ENCODE measurements around the gene DNAI2. TPM values are rescaled to one million over a fixed set of nuclear protein-coding genes. Genes with fewer than 3 reads are reported as not detected.

DNAI2 gene
- under 1 TPM; 0.12 to 0.27 (median 0.16) TPM for polyA plus RNA-seq (ENCODE audit: insufficient read length in 4 of 4)

- peak in 1 of 4 donors; percentile 63 for DNase-seq (ENCODE audit: low read depth in 4 of 4, low spot score in 2 of 4)
These were observed at the start of gene DNAI2 for GRCh38 chr17:74274060-74274708. Gene DNAI2 (plus strand): TSS chr17:74274234. CDS start chr17:74281818, 7,584 bp downstream.

DNA sequence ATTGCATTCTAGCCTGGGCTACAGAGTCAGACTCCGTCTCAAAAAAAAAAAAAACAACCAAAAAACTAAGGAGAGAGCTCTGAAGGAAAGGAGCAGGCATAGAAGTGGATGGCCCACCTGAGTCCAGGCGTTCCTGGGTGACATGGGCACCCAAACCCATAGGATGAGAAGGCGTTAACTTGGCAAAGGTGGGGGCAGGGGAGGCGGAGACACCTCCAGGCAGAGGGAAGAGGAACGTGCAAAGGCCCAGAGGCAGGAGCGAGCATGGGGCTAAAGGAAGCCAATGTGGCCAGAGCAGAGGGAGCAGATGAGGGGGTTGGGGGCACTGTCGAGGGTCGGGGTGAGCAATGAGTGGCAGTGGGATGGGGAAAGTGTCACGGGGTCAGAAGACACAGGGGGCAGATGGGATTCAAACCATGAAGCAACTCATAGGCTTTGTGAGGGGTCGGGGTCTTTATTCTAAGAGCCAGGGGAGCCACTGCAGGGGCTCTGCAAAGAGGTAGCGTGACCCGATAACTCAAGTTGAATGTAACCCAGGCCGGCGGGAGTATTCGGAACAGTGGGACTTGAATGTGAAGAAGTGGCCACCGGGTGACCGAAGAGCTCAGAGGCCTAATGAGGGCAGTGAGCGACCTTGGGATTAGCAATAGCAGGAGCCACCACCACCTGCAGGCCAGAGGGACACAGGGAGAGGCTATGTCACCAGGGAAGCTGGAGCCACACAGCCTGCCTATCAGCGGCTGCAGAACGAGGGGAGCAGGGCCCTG lies 48.9 kb upstream of the DNAI2 start:
- DNase-seq (ENCODE audit: low read depth in 4 of 4, low spot score in 2 of 4), result no peak

- no peak for DNase-seq (ENCODE audit: low read depth in 4 of 4, low spot score in 2 of 4)
These were observed 47.8 kb upstream of the DNAI2 start for GRCh38 chr17:74226252-74226651.

GRCh38 chr17:74227271-74228080 lies 46.6 kb upstream of the DNAI2 start:
- no peak for DNase-seq (ENCODE audit: low read depth in 4 of 4, low spot score in 2 of 4)

DNA sequence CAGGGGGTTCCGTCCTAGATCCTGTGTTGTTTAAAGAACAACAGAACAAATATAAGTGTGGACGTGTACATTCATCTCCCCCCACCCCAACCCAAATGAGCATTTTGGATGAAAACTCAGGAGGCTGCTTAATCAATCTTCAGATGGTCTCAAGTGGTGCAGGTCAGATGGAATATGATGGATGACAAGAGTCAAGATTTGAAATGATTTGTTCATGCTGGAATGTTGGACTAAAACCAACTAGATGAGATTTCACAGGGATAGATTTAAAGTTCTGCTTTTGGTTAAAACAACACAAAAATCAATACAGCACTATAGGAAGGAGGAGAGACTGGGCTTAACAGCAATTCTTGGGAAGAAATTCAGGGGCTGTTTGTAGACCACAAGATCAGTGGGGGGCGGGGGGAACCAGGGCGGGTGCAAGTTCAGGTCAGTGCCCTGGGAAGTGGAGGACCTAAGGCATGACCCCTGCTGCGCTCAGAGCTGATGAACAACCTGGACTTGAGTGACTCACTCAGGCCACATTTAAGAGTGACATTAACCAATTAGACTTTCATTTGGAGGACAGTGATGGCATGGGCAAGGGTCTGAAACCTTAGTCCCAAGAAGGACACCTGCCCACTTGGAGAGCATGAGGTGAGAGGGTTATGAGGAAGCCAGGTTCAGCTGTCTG lies 45.6 kb upstream of the DNAI2 start:
- no peak for DNase-seq (ENCODE audit: low read depth in 4 of 4, low spot score in 2 of 4)

- DNase-seq (ENCODE audit: low read depth in 4 of 4, low spot score in 2 of 4), result no peak
These were observed 43.1 kb upstream of the DNAI2 start for GRCh38 chr17:74230896-74231295.

- DNase-seq (ENCODE audit: low read depth in 4 of 4, low spot score in 2 of 4), result no peak
These were observed 41.8 kb upstream of the DNAI2 start for GRCh38 chr17:74231928-74232907.

DNA sequence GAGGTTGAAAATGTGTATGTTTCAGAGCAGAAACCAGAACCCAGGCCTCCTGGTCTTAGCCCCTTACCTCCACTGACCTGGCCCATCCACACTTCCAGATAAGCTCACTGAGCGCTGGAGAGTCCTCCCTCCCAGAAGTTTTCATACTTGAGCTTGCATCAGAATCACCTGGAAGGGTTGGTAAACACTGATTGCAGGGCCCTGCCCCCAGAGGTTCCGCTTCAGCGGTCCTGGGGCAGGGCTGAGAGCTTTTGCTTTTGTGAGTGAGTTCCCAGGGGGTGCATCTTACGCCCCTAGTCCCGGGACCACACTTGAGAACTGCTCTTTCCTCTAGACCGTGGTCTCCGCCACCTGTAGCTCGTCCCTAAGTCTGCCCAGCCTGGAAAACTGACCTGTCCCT lies 40.1 kb upstream of the DNAI2 start:
- no peak for DNase-seq (ENCODE audit: low read depth in 4 of 4, low spot score in 2 of 4)

DNA sequence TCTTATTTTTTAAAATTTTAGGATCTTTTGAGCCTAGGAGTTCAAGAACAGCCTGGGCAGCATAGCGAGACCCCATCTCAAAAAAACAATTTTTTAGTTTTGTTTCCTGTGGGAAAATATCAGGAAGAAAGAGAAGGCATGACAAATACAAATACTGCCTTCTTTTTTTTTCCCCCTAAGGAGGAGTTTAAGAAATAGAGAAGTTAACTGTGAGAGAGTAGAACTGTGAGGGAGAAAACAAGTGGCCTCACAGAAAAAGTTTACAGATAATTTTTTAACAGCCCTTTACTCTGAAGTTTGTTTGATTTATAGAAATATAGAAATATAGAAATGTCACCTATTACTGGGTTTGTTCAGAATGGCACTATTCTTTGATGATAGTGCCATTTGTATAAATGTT lies 39.5 kb upstream of the DNAI2 start:
- no peak for DNase-seq (ENCODE audit: low read depth in 4 of 4, low spot score in 2 of 4)

DNA sequence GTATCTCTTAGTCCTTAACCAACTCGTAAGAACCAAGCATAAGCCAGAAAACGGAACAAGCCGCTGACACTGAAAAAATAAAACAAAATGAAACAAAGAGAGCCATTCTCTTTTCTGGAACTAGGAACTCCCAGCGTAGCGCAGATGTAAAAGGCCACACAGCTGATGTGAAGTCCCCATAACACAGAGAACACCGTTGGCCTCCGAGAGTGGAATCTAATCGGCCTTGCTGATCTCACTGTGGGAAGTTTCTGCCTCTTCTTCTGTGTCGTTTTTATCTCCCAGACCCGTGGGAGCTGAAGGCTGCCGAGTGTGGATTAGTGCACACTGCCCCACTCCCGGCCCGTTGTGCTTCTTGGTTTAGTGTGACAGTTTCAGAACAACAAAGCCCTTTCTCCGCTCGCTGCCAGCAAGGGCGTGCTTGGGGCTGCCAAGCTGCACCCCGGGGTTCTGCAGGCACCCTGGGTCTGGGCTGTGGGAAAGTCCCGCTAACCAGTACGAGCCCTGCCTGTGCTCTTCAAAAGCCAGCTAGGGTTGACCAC lies 38.9 kb upstream of the DNAI2 start:
- no peak for DNase-seq (ENCODE audit: low read depth in 4 of 4, low spot score in 2 of 4)

DNA sequence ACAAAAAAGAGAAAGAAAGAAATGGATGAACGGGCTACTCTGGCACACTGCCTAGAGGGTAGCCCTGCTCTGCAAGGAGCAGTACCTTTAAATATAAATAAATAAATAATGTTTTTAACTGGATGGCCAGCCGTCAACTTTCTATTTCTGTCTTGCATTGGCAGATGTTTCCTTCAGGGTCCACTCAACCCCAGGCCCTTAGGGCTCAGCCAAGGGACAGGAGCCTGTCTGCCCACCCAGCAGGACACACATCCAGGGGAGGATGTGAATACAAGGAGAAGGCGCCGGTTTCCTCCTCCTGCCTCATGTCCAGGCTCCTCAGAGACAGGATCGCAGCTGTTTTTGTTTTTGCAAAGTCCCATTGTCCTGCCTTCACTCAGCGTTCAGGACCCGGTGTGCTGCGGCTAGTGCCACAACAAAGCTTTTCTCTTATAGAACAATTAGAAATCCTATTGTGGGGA lies 38.1 kb upstream of the DNAI2 start:
- no peak for DNase-seq (ENCODE audit: low read depth in 4 of 4, low spot score in 2 of 4)

DNA sequence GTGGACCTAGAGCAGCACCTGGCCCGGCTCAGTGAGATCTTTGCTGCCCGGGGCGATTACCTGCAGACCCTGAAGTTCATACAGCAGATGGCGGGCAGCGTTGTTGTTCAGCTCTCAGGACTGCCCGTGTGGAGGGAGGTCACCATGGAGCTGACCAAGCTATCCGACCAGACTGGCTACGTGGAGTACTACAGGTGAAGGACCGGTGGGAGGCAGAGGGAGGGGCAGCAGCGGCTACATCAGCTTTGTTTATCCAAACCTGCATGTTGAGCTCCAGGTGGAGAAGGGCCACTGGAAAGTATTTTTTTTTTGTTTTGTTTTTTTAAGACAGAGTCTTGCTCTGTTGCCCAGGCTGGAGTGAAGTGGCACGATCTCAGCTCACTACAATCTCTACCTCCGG lies 36.7 kb upstream of the DNAI2 start:
- no peak for DNase-seq (ENCODE audit: low read depth in 4 of 4, low spot score in 2 of 4)

DNA sequence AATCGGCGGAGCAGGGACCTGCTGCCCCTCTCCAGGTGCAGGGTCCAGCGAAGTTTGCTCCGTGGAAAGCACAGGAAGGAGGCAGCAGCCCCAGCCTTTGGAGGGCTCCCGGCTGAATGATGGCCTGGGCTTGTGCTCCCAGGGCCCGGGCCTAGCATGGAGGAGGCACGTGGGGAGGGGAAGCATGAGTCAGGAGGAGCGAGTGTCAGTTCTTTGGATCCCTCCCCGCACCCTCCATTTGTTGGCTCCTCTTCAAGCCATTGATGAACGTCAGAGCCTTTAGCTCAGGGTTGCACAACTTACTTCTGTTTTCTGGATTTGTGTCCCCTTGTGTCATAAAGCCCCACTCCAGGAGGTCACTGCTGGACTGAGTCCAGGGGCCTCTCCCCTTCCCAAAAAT lies 34.9 kb upstream of the DNAI2 start:
- no peak for DNase-seq (ENCODE audit: low read depth in 4 of 4, low spot score in 2 of 4)

DNA sequence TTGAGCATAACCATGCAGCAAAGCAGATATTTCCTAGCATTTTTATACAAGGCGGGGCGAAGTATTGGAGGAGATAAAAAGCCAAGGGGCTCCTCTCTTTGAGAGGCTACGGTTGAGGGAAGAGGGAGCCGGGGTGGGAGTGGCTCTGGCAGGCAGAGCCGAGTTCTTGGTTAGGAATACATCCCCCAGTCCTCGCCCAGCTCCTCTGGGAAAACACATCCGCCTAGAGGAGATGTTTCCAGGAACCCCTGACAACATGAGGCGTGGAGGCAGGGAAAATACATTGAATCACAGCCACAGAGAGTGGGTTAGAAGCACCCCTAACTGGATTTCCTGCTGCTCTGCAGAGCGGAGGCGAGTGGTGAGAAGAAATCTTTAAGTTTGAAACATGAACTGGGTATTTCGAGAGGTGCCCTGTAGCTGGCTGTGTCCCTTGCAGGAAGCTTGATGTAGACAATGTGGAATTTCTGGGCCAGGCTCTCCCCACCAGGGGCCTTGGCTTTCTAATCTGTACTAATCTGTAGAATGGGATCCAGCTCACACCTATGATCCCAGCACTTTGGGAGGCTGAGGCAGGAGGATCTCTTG lies 33.3 kb upstream of the DNAI2 start:
- peak in 1 of 4 donors; percentile 43 for DNase-seq (ENCODE audit: low read depth in 4 of 4, low spot score in 2 of 4)

GRCh38 chr17:74241431-74241830 lies 32.6 kb upstream of the DNAI2 start:
- no peak for DNase-seq (ENCODE audit: low read depth in 4 of 4, low spot score in 2 of 4)

DNA sequence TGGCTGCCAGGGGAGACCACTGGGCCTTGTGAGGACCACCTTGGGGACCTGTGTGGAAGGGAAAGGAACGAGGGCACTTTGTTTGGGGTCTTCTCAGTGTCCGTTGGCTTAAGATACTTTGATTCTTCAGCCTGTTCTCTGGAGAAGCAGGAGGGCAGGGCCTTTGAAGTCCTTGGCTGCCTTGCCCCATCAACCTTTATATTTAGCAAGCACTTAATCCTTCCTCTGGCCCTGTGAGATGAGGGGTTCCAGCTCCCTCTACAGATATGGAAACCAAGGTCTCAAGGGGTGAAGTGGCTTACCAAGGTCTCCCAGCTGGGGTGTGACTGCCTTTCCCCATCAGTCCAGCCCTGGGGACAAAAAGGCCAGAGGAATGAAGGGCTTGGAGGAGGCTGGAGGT lies 32.2 kb upstream of the DNAI2 start:
- DNase-seq (ENCODE audit: low read depth in 4 of 4, low spot score in 2 of 4), result no peak

GRCh38 chr17:74243013-74243755 lies 30.9 kb upstream of the DNAI2 start:
- DNase-seq (ENCODE audit: low read depth in 4 of 4, low spot score in 2 of 4), result no peak

GRCh38 chr17:74244128-74244527 lies 29.9 kb upstream of the DNAI2 start:
- DNase-seq (ENCODE audit: low read depth in 4 of 4, low spot score in 2 of 4), result no peak

All from left renal cortex interstitium (tissue), 4 donors.